Measurements from ENCODE around the gene AADACL4.
"Not testable (repeated sequence)": the region's sequence is repeated elsewhere in the genome, so short reads cannot be mapped to it uniquely, and the experiment has no call there.

The AADACL4 gene

GRCh38 chr1:12629985-12630760, 13.7 kb upstream of the AADACL4 start:
- DNase-seq (ENCODE audit: low read depth in 2 of 2), result no peak

- DNase-seq (ENCODE audit: low read depth in 2 of 2), result no peak
These were observed 12.8 kb upstream of the AADACL4 start for GRCh38 chr1:12630946-12631530.

- DNase-seq (ENCODE audit: low read depth in 2 of 2), result no peak
These were observed 12.3 kb upstream of the AADACL4 start for GRCh38 chr1:12631571-12631970.

- DNase-seq (ENCODE audit: low read depth in 2 of 2), result no peak
These were observed 9.7 kb upstream of the AADACL4 start for GRCh38 chr1:12634156-12634555.

GRCh38 chr1:12634696-12635202, 9.1 kb upstream of the AADACL4 start:
- DNase-seq (ENCODE audit: low read depth in 2 of 2), result no peak

- DNase-seq (ENCODE audit: low read depth in 2 of 2), result no peak
These were observed 7.6 kb upstream of the AADACL4 start for GRCh38 chr1:12636098-12636950.

GRCh38 chr1:12637693-12638092, 6.2 kb upstream of the AADACL4 start:
- no peak for DNase-seq (ENCODE audit: low read depth in 2 of 2)

- no peak for DNase-seq (ENCODE audit: low read depth in 2 of 2)
These were observed 3.5 kb upstream of the AADACL4 start for GRCh38 chr1:12640237-12640957.

GRCh38 chr1:12640958-12641272, 3.0 kb upstream of the AADACL4 start:
- DNase-seq (ENCODE audit: low read depth in 2 of 2), result no peak

GRCh38 chr1:12643079-12643478, 806 bp upstream of the AADACL4 start:
- no peak for DNase-seq (ENCODE audit: low read depth in 2 of 2)

- DNase-seq (ENCODE audit: low read depth in 2 of 2), result no peak
These were observed 352 bp downstream of the AADACL4 start for GRCh38 chr1:12644237-12644636.

- DNase-seq (ENCODE audit: low read depth in 2 of 2), result no peak
These were observed 944 bp downstream of the AADACL4 start for GRCh38 chr1:12644829-12645228.

- DNase-seq (ENCODE audit: low read depth in 2 of 2), result not testable (repeated sequence)
These were observed 1.5 kb downstream of the AADACL4 start for GRCh38 chr1:12645401-12645800.

- no peak for DNase-seq (ENCODE audit: low read depth in 2 of 2)
These were observed 4.9 kb downstream of the AADACL4 start for GRCh38 chr1:12648741-12649140.

- no peak for DNase-seq (ENCODE audit: low read depth in 2 of 2)
These were observed 6.1 kb downstream of the AADACL4 start for GRCh38 chr1:12649971-12650421.

- DNase-seq (ENCODE audit: low read depth in 2 of 2), result no peak
These were observed 10.2 kb downstream of the AADACL4 start for GRCh38 chr1:12654004-12654567.

- DNase-seq (ENCODE audit: low read depth in 2 of 2), result no peak
These were observed 10.8 kb downstream of the AADACL4 start for GRCh38 chr1:12654657-12655056.

GRCh38 chr1:12656575-12656974, 12.7 kb downstream of the AADACL4 start:
- no peak for DNase-seq (ENCODE audit: low read depth in 2 of 2)

- DNase-seq (ENCODE audit: low read depth in 2 of 2), result no peak
These were observed 13.4 kb downstream of the AADACL4 start for GRCh38 chr1:12657060-12657884.

GRCh38 chr1:12657885-12658512, 14.1 kb downstream of the AADACL4 start:
- not testable (repeated sequence) for DNase-seq (ENCODE audit: low read depth in 2 of 2)
